C1 segment of cervical spinal cord (tissue), 14 donors: ENCODE data around the gene TAPT1.

Experiments
- DNase-seq, 14 donors: peaks; one replicate each; lab custom pipeline; 2025; lab: John Stamatoyannopoulos, UW

TAPT1 gene

DNA sequence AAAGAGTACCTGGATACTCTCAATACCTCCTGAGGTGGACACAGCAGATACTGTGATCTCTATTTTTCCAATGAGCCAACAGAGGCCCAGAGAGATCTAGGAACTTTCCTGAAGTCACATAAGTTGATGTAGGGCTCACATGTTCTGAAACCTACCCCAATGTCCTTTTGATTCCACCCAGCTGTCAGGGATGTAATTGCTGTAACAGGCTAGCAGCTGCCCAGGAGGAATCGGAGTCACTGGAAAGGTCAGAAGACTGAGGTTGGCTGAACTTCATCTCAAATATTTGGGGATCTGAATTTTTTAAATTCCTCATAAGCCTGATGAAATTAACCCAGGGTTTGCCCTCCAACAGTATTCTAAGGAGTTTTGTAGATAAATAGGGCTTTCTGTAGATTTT, 90.0 kb downstream of the TAPT1 start:
- no peak for DNase-seq

DNA sequence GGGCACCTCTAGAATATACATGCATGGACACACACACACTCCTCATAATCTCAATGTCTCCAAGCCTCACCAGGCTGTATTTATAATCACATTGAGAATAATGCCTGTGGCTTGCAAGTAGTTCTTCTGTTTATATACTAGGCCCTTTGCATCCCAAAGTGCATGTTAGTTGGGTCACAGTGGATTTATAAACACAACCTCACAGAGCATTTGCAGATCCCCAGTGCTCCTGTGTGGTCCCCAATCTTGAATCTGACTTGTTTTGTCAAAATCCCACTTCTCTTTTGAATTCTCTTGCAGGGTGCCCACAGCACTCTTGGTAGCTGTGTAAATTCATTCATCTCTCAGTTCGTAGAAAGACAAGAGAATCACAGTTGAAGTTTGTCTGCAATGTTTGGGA, 92.9 kb downstream of the TAPT1 start:
- no peak for DNase-seq

DNA sequence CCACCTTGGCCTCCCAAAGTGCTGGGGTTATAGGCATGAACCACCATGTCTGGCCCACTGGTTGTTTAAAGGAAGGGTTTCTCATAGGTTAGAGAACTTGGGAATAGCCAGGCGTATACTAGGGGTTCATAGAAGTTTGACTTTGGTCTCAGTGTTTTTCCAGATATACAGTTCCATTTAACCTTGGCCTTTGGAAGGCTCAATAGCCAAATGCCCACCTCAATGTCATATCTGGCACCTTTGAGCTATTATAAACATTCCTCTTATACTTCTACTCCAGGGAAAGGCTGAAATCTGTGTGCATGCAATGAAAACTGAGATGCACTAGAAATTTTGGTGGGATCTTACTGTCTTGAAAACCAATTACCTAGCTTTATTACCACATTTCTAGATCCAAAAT, 95.0 kb downstream of the TAPT1 start:
- DNase-seq = no peak

GRCh38 chr4:16129336-16129735, 96.9 kb downstream of the TAPT1 start:
- DNase-seq = no peak

DNA sequence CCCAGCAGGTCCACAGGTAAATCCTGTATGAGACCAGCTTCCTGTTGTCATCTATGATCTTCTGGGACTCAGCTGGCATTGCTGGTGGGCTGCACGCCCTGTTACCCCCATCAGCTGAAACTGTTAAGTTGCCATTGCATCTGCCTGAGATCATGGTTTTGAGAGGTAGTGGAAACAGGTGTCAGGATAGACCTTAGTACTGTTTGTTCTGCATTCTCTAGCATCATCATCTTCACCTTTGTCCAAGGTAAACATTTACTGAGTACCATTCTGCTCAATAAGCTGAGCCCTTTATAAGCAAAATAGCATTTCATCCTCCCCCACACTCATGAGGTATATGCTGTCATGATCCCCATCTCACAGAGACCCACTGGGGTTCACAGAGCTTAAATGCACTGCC, 99.6 kb downstream of the TAPT1 start:
- DNase-seq = peak in 1 of 14 donors; percentile 14

DNA sequence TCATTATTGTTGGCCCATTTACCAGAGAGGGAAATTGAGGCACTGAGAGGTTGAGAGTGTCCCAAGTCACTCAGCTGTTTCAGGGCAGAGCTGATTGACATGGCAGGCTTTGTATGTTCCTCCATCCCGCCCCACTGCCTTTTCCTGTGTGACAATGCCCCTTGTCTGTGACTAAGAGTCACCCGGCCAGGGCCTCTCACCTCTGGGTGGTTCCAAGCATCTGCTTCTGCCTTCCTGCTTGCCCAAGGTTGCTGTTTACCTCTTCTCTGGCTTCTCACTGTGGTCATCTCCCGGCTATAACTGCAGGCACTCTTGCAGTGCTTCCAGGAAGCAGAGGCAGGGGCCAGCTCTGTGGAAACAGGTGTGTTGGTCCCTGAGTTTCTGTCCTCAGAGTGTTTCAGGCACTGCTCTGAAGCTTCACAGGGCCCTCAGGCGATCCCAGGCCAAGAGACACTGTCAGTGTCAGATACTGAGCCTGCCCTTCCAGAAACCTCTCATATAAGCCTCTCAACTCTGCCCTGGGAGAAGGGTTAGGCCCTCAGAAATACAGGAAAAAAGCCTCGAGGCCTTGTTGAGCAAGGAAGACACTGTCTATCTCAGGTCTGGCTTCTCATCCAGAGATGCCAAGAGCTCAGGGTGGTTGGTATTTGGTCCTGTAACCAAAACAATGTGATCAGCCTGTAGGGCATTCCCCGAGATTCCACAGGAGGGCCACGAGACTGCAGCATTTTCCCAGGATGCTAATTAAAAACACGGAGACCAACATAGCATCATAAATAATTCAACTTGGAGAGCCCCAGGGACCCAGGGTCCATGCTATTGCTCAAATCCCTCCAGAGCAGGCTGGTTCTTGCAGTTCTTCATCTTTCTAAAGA, 100.5 kb downstream of the TAPT1 start:
- DNase-seq = no peak

DNA sequence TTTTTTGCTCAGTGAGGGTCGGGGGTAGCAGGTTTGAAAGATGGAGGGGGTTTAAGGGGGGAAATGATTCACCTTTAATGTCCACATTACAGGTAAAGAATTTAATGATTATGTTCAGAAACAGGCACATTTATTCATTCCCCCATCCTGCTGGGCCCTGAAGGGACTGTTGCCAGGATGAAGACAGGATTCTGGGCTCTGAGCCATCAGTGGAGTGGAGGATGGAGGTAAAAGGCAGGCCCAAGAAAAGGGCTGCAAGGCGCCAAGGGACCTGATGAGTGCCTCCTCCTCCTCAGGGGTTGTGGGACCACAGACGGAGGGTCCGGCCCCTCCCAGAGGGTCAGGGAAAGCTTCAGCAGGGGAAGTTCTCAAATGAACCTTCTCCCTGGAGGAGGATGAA, 102.0 kb downstream of the TAPT1 start:
- DNase-seq = peak in 1 of 14 donors; percentile 53

DNA sequence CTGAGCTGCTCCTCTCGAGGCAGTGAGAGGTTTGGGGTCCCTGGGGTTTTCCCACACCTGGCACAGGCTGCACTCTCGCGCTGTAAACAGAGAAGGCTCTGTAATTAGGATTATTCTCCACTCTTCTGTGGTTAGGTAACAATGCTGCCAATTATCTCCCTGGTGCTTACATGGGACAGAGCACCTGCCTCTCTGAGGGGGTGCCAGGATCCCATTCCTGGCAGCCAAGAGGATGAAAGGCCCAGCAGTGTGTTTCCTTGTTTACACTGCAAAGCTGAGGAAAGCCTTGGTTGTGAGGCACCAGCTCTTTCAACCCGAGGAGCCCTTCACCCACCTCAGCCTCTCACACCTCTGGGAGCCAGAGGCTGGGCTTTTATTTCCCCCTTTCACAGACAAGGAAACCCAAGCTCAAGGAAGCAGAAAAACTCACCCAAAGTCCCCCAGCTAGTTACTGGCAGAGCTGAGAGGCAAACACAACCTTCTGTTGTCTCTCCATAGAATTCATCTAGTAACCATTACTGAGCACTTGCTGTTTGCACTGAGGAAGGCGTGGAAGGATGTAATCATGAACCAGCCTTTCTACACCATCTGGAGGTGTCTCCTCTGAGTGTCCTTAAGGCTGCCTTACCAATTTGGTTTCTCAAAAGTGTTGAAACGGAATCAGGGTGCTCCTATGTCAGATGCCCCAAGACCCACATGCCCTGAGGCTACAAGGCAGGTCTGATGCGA, 102.8 kb downstream of the TAPT1 start:
- DNase-seq = peak in 1 of 14 donors; percentile 74

GRCh38 chr4:16122784-16123183, 103.5 kb downstream of the TAPT1 start:
- DNase-seq = no peak

- no peak for DNase-seq
Measured at GRCh38 chr4:16122308-16122711, 104.0 kb downstream of the TAPT1 start.

GRCh38 chr4:16120720-16121119, 105.6 kb downstream of the TAPT1 start:
- no peak for DNase-seq

- DNase-seq = no peak
Measured at GRCh38 chr4:16119981-16120380, 106.3 kb downstream of the TAPT1 start.

DNA sequence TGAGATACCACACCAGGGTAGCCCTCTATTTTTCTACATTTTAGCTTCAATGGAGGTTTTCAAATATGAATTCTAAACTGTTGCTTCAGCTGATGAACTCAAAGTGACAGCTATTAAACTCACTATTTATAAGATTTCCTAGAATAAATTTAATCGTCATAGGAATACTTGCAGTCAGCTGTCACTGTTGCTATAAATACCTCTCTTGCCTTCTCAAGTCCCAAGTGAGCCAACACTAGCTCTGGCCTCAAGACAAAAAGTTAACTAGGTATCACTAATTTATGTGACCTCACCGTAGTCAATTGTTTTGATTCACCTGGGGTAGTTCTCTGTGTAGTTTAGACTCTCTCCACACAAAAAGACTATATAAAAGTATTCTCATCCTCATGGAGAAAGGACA, 108.2 kb downstream of the TAPT1 start:
- no peak for DNase-seq

DNA sequence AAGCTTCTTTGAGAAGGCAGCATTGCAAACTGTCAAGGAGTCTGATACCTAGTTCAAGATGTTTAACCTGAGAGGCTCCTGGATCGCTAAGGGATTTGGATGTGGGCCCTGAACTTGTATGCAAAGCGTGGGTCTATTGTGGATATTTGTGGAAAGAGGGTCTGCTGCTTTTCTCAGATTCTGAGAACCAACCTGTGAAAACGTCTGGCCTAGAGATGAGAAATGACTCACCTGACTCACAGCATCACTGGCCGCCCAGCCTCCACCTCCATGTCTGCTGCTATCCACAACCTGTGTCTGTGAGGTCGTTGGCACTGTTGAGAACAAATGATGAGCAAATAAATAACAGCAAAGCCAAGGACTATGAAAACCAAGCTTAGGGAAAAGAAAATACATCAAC, 109.1 kb downstream of the TAPT1 start:
- no peak for DNase-seq

DNA sequence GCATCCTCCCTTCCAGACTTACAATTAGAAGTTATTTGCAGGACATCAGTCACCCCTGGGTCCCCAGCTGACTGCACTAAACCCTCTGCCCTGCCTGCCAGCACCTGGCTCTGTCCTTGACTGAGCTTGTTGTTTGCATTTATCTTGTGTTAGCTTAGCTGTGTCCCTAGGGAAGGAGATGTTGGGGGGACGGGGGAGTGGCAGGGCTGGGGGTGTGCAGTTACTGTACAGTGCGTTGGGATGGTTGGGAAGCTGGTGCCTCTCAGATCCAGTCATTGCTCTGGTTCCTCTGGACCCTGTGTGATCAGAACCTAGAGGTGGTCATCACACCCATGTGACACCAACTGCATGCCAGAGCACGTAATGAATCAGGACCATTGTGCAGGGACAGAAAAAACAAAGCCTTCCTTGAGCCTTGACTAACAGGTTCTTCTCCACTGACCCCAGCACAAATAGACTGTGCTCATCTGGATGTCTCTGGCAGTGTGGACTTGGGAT, 109.7 kb downstream of the TAPT1 start:
- DNase-seq = no peak

DNA sequence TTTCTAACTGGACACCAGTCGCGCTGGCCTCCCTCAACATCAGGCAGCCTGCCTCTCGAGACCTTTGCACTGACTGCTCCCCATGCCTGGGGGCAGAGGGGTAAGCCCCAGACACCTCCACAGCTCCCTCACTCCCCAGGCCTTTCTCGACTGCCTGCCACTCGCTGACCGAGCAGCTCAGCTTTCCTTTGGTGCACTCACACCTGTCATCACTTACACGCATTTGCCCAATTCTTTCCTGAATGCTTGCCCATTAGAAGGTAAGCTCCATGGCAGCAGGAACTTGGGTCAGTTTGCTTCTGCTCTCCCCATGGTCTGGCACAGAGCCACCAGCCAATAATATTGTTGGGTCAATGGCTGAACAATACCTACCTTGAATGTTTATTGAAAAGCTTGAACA, 110.3 kb downstream of the TAPT1 start:
- no peak for DNase-seq

- no peak for DNase-seq
Measured at GRCh38 chr4:16114546-16114945, 111.7 kb downstream of the TAPT1 start.

DNA sequence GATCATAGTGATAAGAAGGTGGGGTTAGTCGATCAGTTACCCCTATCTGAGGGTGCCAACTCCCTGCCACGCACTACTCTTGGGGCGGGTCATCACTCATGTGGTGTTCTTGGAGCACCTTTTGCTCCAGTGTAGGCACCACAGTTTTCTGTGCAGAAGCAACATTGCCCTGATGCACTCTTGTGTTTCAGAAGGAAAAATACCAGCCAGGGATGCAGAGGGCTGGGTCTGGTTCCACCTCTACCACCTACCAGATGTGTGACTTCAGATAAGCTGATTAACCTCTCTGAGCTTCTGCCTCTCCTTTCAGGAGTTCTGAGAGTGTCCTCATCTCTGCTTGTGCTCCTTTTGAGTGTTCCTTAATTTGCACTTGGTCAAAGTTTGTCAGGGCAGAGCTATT, 112.5 kb downstream of the TAPT1 start:
- DNase-seq = no peak

DNA sequence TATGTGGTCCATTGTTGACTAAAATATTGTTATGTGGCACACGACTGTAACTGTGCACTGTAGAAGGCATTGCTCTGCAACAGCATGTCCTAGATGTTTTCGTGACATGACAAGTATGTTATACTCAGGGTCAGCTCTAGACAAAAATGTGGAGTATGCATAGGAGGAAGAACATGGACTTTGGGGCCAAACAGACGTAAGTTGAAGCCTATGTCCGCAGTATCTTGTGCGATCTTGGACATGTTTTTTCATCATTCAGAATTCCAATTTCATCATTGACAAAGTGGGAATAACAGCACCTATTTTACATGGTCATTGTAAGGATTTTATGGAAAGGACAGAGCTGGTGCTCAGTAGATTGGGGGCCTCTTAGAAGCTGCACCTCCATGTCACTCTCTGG, 114.7 kb downstream of the TAPT1 start:
- DNase-seq = no peak

- no peak for DNase-seq
Measured at GRCh38 chr4:16110661-16111290, 115.5 kb downstream of the TAPT1 start.
